ENCODE results near the gene GRIA2. TPM values are rescaled to one million over a fixed set of nuclear protein-coding genes. Genes with fewer than 3 reads are reported as not detected.

GRIA2 gene
- total RNA-seq, 2 experiments from 2014 or later = not detected

DNA sequence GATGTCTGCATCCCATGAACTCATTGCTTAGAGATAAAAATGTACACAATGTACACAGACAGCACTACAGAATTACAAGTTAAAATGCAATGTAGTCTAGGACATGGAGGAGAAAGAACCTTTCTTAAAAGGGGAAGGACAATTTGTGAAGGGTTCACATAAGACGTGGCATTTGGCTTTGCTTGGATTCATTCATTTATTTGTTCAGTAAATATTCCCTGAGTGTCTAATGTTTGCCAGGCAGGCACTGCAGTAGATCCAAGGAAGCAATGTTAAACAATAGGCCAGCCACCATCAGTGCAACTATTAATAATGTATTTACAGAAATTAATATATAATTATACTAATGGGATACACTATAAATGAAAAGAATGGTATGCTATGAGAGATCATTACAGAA, 94.4 kb downstream of the GRIA2 start:
- H4K20me1 ChIP-seq (ENCODE audit: insufficient read depth, low read length) = no peaks in the 10 kb centered on the region
- no TSS peak for BruUV-seq (replicated peaks)
- H3K36me3 ChIP-seq (ENCODE audit: insufficient read depth, low read length) = no peaks in the 10 kb centered on the region
- H3K9me3 ChIP-seq (ENCODE audit: low read length) = no peaks in the 10 kb centered on the region
- TF ChIP-seq EZH2phosphoT487 (IDR thresholded peaks at IDR 0.05; ENCODE audit: borderline replicate concordance, low read depth, low read length) = no peak
- ChIA-PET CTCF (ENCODE audit: unreplicated experiment) (no interaction called here), POLR2A (no interaction called here)
- H3K79me2 ChIP-seq (ENCODE audit: insufficient read depth, low read depth, low read length) = no peaks in the 10 kb centered on the region
- no peak overlapping the region for H3K27ac ChIP-seq (ENCODE audit: low read depth, low read length, poor library complexity, severe bottlenecking)
- intact Hi-C loops (cut with micrococcal nuclease; ENCODE audit: unreplicated experiment) = no loop called here
- H3K4me3 ChIP-seq (ENCODE audit: low read depth, low read length, poor library complexity, severe bottlenecking) = no peak overlapping the region
- H3K4me1 ChIP-seq (ENCODE audit: insufficient read depth, low read length, poor library complexity, severe bottlenecking) = no peaks in the 10 kb centered on the region
- H3K4me2 ChIP-seq (ENCODE audit: low read length) = no peak overlapping the region
- H2AFZ ChIP-seq (ENCODE audit: low read length) = no peak overlapping the region
- DNase-seq (ENCODE audit: low spot score) = no peak
- no peaks in the 10 kb centered on the region for H3K9me2 ChIP-seq (ENCODE audit: insufficient read depth, low read length)

DNA sequence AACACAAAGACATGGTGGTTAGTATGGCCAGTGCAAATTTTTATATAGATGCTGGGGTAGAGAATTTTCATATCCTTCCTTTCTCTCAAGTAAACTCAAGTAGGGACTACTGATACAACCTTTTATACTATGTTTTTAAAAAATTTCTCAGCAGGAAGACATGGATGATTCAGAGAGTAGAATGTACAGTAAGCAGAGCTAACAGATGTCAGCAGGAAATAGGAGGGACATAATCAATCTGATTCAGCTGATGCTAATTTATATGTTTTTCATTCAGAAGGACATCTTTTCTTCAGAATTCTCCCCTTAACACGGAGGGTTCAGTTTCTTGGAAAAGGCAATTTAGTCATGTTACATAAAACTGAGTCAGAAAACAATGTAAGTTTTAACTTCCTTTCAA, 95.4 kb downstream of the GRIA2 start:
- BruUV-seq (replicated peaks) = no TSS peak
- Histone ChIP-seq H3K27ac (ENCODE audit: low read depth, low read length, poor library complexity, severe bottlenecking) (no peak overlapping the region), H4K20me1 (ENCODE audit: insufficient read depth, low read length) (no peaks in the 10 kb centered on the region), H3K36me3 (ENCODE audit: insufficient read depth, low read length) (no peaks in the 10 kb centered on the region), H3K79me2 (ENCODE audit: insufficient read depth, low read depth, low read length) (no peaks in the 10 kb centered on the region), H3K9me2 (ENCODE audit: insufficient read depth, low read length) (no peaks in the 10 kb centered on the region), H3K4me3 (ENCODE audit: low read depth, low read length, poor library complexity, severe bottlenecking) (no peak overlapping the region), H3K4me1 (ENCODE audit: insufficient read depth, low read length, poor library complexity, severe bottlenecking) (no peaks in the 10 kb centered on the region), H3K4me2 (ENCODE audit: low read length) (no peak overlapping the region), H3K9me3 (ENCODE audit: low read length) (no peaks in the 10 kb centered on the region), H2AFZ (ENCODE audit: low read length) (no peak overlapping the region)
- no peak for DNase-seq (ENCODE audit: low spot score)
- ChIA-PET CTCF (ENCODE audit: unreplicated experiment) (no interaction called here), POLR2A (no interaction called here)
- no peak for TF ChIP-seq EZH2phosphoT487 (IDR thresholded peaks at IDR 0.05; ENCODE audit: borderline replicate concordance, low read depth, low read length)
- TF ChIP-seq, protein P1, sequence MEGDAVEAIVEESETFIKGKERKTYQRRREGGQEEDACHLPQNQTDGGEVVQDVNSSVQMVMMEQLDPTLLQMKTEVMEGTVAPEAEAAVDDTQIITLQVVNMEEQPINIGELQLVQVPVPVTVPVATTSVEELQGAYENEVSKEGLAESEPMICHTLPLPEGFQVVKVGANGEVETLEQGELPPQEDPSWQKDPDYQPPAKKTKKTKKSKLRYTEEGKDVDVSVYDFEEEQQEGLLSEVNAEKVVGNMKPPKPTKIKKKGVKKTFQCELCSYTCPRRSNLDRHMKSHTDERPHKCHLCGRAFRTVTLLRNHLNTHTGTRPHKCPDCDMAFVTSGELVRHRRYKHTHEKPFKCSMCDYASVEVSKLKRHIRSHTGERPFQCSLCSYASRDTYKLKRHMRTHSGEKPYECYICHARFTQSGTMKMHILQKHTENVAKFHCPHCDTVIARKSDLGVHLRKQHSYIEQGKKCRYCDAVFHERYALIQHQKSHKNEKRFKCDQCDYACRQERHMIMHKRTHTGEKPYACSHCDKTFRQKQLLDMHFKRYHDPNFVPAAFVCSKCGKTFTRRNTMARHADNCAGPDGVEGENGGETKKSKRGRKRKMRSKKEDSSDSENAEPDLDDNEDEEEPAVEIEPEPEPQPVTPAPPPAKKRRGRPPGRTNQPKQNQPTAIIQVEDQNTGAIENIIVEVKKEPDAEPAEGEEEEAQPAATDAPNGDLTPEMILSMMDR (conservative IDR thresholded peaks at IDR 0.05; ENCODE audit: low read length) = no peak
- intact Hi-C loops (cut with micrococcal nuclease; ENCODE audit: unreplicated experiment) = no loop called here

DNA sequence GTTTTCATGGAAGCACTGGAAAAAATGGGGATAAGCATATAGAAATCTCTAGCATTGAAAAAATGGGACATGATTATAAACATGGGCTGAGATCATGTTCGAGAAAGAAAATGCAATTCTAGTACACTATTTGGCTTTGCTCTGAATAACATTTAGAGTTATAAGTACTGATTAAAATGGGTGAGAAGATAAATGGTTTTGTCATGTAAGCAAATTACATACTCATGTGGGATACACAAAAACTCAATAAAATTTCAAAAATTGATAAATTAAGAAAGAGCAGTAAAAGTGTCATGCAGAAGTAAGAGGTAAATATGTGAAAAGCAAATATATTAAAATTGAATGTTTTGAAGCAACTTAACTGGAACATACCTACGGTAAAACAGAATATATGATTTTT, 99.6 kb downstream of the GRIA2 start:
- Histone ChIP-seq H3K79me2 (ENCODE audit: insufficient read depth, low read depth, low read length) (no peaks in the 10 kb centered on the region), H3K36me3 (ENCODE audit: insufficient read depth, low read length) (no peaks in the 10 kb centered on the region), H3K4me2 (ENCODE audit: low read length) (no peak overlapping the region), H3K9me2 (ENCODE audit: insufficient read depth, low read length) (no peaks in the 10 kb centered on the region), H3K4me3 (ENCODE audit: low read depth, low read length, poor library complexity, severe bottlenecking) (no peak overlapping the region), H3K9me3 (ENCODE audit: low read length) (no peaks in the 10 kb centered on the region), H4K20me1 (ENCODE audit: insufficient read depth, low read length) (no peaks in the 10 kb centered on the region), H3K27ac (ENCODE audit: low read depth, low read length, poor library complexity, severe bottlenecking) (no peak overlapping the region), H3K4me1 (ENCODE audit: insufficient read depth, low read length, poor library complexity, severe bottlenecking) (no peaks in the 10 kb centered on the region), H2AFZ (ENCODE audit: low read length) (no peak overlapping the region)
- intact Hi-C loops (cut with micrococcal nuclease; ENCODE audit: unreplicated experiment) = no loop called here
- no TSS peak for BruUV-seq (replicated peaks)
- DNase-seq (ENCODE audit: low spot score) = no peak
- ChIA-PET CTCF (ENCODE audit: unreplicated experiment) (no interaction called here), POLR2A (no interaction called here)
- TF ChIP-seq EZH2phosphoT487 (IDR thresholded peaks at IDR 0.05; ENCODE audit: borderline replicate concordance, low read depth, low read length) = no peak
- TF ChIP-seq, protein P1 (conservative IDR thresholded peaks at IDR 0.05; ENCODE audit: low read length) = no peak
